Measurements from ENCODE around the gene TAAR8.
"Not testable (repeated sequence)": the region's sequence is repeated elsewhere in the genome, so short reads cannot be mapped to it uniquely, and the experiment has no call there.

The TAAR8 gene

GRCh38 chr6:132592855-132593254 is 40.4 kb downstream of the TAAR8 start:
- H3K9me3 ChIP-seq (ENCODE audit: low read depth, low read length), result no peaks in the 10 kb centered on the region
- TF ChIP-seq FOXP2 (optimal IDR thresholded peaks at IDR 0.05; ENCODE audit: control extremely low read depth, extremely low read length, insufficient read depth), result no peak
- TF ChIP-seq EZH2 (IDR thresholded peaks at IDR 0.05), result no peak
- no peak for TF ChIP-seq POLR2AphosphoS5 (IDR thresholded peaks at IDR 0.05; ENCODE audit: borderline replicate concordance, low read depth, low read length)
- no peak overlapping the region for H3K9ac ChIP-seq (ENCODE audit: insufficient read length)
- H3K36me3 ChIP-seq (ENCODE audit: insufficient read depth, low read length), result no peaks in the 10 kb centered on the region
- H3K4me3 ChIP-seq, result no peak overlapping the region
- H3K27ac ChIP-seq, result no peak overlapping the region
- DNase-seq (ENCODE audit: low read depth, low spot score), result no peak

- Histone ChIP-seq H3K4me3 (no peak overlapping the region), H3K36me3 (ENCODE audit: insufficient read depth, low read length) (no peaks in the 10 kb centered on the region), H3K9ac (ENCODE audit: insufficient read length) (no peak overlapping the region), H3K27ac (no peak overlapping the region), H3K9me3 (ENCODE audit: low read depth, low read length) (no peaks in the 10 kb centered on the region)
- TF ChIP-seq EZH2 (IDR thresholded peaks at IDR 0.05) (no peak), POLR2AphosphoS5 (IDR thresholded peaks at IDR 0.05; ENCODE audit: borderline replicate concordance, low read depth, low read length) (no peak), FOXP2 (optimal IDR thresholded peaks at IDR 0.05; ENCODE audit: control extremely low read depth, extremely low read length, insufficient read depth) (no peak)
- no peak for DNase-seq (ENCODE audit: low read depth, low spot score)
Observed at GRCh38 chr6:132596201-132596600, 43.7 kb downstream of the TAAR8 start.

- Histone ChIP-seq H3K4me3 (no peak overlapping the region), H3K27ac (no peak overlapping the region), H3K36me3 (ENCODE audit: insufficient read depth, low read length) (no peaks in the 10 kb centered on the region), H3K9me3 (ENCODE audit: low read depth, low read length) (no peaks in the 10 kb centered on the region), H3K9ac (ENCODE audit: insufficient read length) (no peak overlapping the region)
- DNase-seq (ENCODE audit: low read depth, low spot score), result no peak
- TF ChIP-seq EZH2 (IDR thresholded peaks at IDR 0.05) (no peak), FOXP2 (optimal IDR thresholded peaks at IDR 0.05; ENCODE audit: control extremely low read depth, extremely low read length, insufficient read depth) (no peak), POLR2AphosphoS5 (IDR thresholded peaks at IDR 0.05; ENCODE audit: borderline replicate concordance, low read depth, low read length) (no peak)
Observed at GRCh38 chr6:132598473-132598872, 46.0 kb downstream of the TAAR8 start.

- DNase-seq (ENCODE audit: low read depth, low spot score); H3K36me3 ChIP-seq (ENCODE audit: insufficient read depth, low read length); H3K27ac ChIP-seq; H3K9me3 ChIP-seq (ENCODE audit: low read depth, low read length); H3K9ac ChIP-seq (ENCODE audit: insufficient read length); H3K4me3 ChIP-seq: not testable (repeated sequence)
Observed at GRCh38 chr6:132600900-132601299, 48.4 kb downstream of the TAAR8 start.
